HepG2 (cell line): ENCODE data around the gene CRKL. TPM values are rescaled to one million over a fixed set of nuclear protein-coding genes. Genes with fewer than 3 reads are reported as not detected.

Source experiments
- CHD2 ChIP-seq: IDR thresholded peaks from 2 replicates; pipeline ENCODE4 v1.6.1; 2011; ENCODE audit warnings: low read depth, low read length, improper control_type of control experiment
- ELF4 ChIP-seq: sonication (generic); formaldehyde crosslinking; IDR thresholded peaks from 2 replicates; pipeline ENCODE4 v1.5.0; 2020; ENCODE audit warnings: missing genetic modification reagents, mild to moderate bottlenecking, moderate library complexity, borderline replicate concordance
- HMGA1 ChIP-seq: sonication (generic); formaldehyde crosslinking; conservative IDR thresholded peaks from 2 replicates; pipeline ENCODE4 v1.4.0; 2020; ENCODE audit warnings: missing genetic modification reagents
- MAFF ChIP-seq: IDR thresholded peaks from 2 replicates; pipeline ENCODE4 v1.6.1; 2011; ENCODE audit warnings: low read depth, low read length, improper control_type of control experiment
- MLX ChIP-seq: IDR thresholded peaks from 2 replicates; pipeline ENCODE4 v1.6.1; 2016
- NFATC3 ChIP-seq: sonication (generic); formaldehyde crosslinking; IDR thresholded peaks from 2 replicates; pipeline ENCODE4 v1.5.1; 2020; ENCODE audit warnings: mild to moderate bottlenecking, missing genetic modification reagents
- NR2C2 ChIP-seq: sonication (generic); formaldehyde crosslinking; IDR thresholded peaks from 2 replicates; pipeline ENCODE4 v1.4.0; 2020; ENCODE audit warnings: missing genetic modification reagents, mild to moderate bottlenecking, moderate library complexity, borderline replicate concordance
- PLSCR1 ChIP-seq: sonication (generic); formaldehyde crosslinking; IDR thresholded peaks from 2 replicates; pipeline ENCODE4 v1.5.0; 2020; ENCODE audit warnings: missing genetic modification reagents, mild to moderate bottlenecking, borderline replicate concordance
- PRDM4 ChIP-seq: sonication (generic); formaldehyde crosslinking; IDR thresholded peaks from 2 replicates; pipeline ENCODE4 v1.9.0; 2021; ENCODE audit warnings: missing genetic modification reagents, borderline replicate concordance
- RARA ChIP-seq: IDR thresholded peaks from 2 replicates; pipeline ENCODE4 v1.6.1; 2016; ENCODE audit warnings: missing genetic modification reagents, missing compliant biosample characterization
- ZNF232 ChIP-seq: sonication (generic); formaldehyde crosslinking; IDR thresholded peaks from 2 replicates; pipeline ENCODE4 v1.4.0; 2020; ENCODE audit warnings: missing genetic modification reagents, borderline replicate concordance
- ZNF276 ChIP-seq: sonication (generic); formaldehyde crosslinking; IDR thresholded peaks from 2 replicates; pipeline ENCODE4 v1.4.0; 2020; ENCODE audit warnings: mild to moderate bottlenecking, low read depth, missing genetic modification reagents
- ZNF430 ChIP-seq: sonication (generic); formaldehyde crosslinking; IDR thresholded peaks from 2 replicates; pipeline ENCODE4 v1.9.0; 2021; ENCODE audit warnings: mild to moderate bottlenecking, missing genetic modification reagents
- ZNF691 ChIP-seq: sonication (generic); formaldehyde crosslinking; IDR thresholded peaks from 2 replicates; pipeline ENCODE4 v1.4.0; 2020; ENCODE audit warnings: missing genetic modification reagents, low read depth, mild to moderate bottlenecking, borderline replicate concordance
- ZNF770 ChIP-seq: sonication (generic); formaldehyde crosslinking; IDR thresholded peaks from 2 replicates; pipeline ENCODE4 v1.5.0; 2020; ENCODE audit warnings: mild to moderate bottlenecking, missing genetic modification reagents
- ZSCAN22 ChIP-seq: sonication (generic); formaldehyde crosslinking; IDR thresholded peaks from 2 replicates; pipeline ENCODE4 v1.4.0; 2020; ENCODE audit warnings: mild to moderate bottlenecking, missing genetic modification reagents
- polyA plus RNA-seq, 8 experiments: library from polyadenylated mRNA; depleted of rRNA in 3 of 8; stranded (reverse) in 7 of 8; unstranded in 1 of 8; fragments of >200 nt; fragmentation: Illumina TruSeq in 4 of 8; extraction: Trizol in 4 of 8; gene quantifications; 2 replicates each; pipeline versions ENCODE4 v1.2.1 to v1.2.3, GENCODE V29; 2011 to 2016; ENCODE audit warnings: low read depth in 4 of 8, missing spikeins in 1 of 8, mixed read lengths in 1 of 8; ENCODE audit not compliant: insufficient read depth in 1 of 8
- total RNA-seq, 5 experiments: library from RNA; depleted of rRNA; stranded (reverse); fragments of >200 nt; fragmentation: Illumina TruSeq; extraction: Trizol; gene quantifications; 2 replicates each; pipeline ENCODE4 v1.2.3, GENCODE V29; 2016; ENCODE audit warnings: low read depth in 1 of 5

The CRKL gene
- total and polyA plus RNA-seq, 2 of the 13 experiments (the other 11 are each of a cell fraction or from before 2014, with no cell fraction given) = 37.4 to 60.6 TPM

- TF ChIP-seq ZNF770 (CRISPR knock-in tag) = peak; percentile 64; the same call in 1 of the 2 replicates
- peak; percentile 83 for TF ChIP-seq NR2C2 (CRISPR knock-in tag)
- TF ChIP-seq HMGA1 (CRISPR knock-in tag) = no peak
- TF ChIP-seq RARA (CRISPR knock-in tag) = peak; percentile 40; the same call in 1 of the 2 replicates
- no peak for TF ChIP-seq MAFF
- no peak; the same call in 1 of the 2 replicates for TF ChIP-seq ZNF691 (CRISPR knock-in tag)
- TF ChIP-seq MLX (CRISPR knock-in tag) = 0 out of 2 replicates have a peak, but pooled peaks have one; percentile 13
- TF ChIP-seq NFATC3 = 0 out of 2 replicates have a peak, but pooled peaks have one; percentile 66
- no peak for TF ChIP-seq PRDM4 (CRISPR knock-in tag)
- no peak for TF ChIP-seq PLSCR1
- peak; percentile 92 for TF ChIP-seq ZNF430 (CRISPR knock-in tag)
- TF ChIP-seq ZNF232 (CRISPR knock-in tag) = peak; percentile 94; the same call in 1 of the 2 replicates
- no peak for TF ChIP-seq CHD2
- TF ChIP-seq ZNF276 (CRISPR knock-in tag) = peak; percentile 87; the same call in 1 of the 2 replicates
- no peak for TF ChIP-seq ZSCAN22
- no peak; the same call in 1 of the 2 replicates for TF ChIP-seq ELF4
Observed at GRCh38 chr22:20981787-20982562, 64.8 kb downstream of the CRKL start, which contains the start of gene LZTR1 (continued).
